Measurements from ENCODE around the gene TRABD.

TRABD gene

GRCh38 chr22:50210378-50211139 is 24.8 kb downstream of the TRABD start:
- FAIRE-seq (no peak), DNase-seq (ENCODE audit: insufficient read length) (no peak)
- TF ChIP-seq POLR2AphosphoS5 (IDR thresholded peaks at IDR 0.05; ENCODE audit: low read depth, low read length) (no peak), POLR2A (IDR thresholded peaks at IDR 0.05; ENCODE audit: low read depth, low read length) (0 out of 2 replicates have a peak, but pooled peaks have one; percentile 38), TAF1 (IDR thresholded peaks at IDR 0.05; ENCODE audit: borderline replicate concordance, low read depth, low read length) (no peak)

DNA sequence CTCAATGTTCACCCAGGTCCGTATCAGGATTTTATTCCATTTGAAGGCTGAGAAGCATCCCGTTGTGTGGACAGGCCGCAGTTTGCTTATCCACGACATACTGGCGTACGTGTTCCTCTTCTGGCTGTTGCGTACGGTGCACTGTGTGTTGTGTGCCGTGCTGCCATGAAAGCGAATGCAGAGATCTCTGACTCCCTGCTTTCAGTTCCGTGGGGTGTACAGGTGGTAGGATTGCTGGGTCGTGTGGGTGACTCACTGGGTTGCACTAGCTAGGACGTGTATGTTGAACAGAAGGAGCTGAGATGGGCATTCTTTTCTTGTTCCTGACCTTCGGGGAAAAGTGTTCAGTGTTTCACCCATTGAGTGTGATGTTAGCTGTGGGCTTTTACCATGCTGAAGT is 25.4 kb downstream of the TRABD start:
- DNase-seq (ENCODE audit: insufficient read length) = no peak
- FAIRE-seq = no peak
- TF ChIP-seq POLR2AphosphoS5 (IDR thresholded peaks at IDR 0.05; ENCODE audit: low read depth, low read length) (no peak), POLR2A (IDR thresholded peaks at IDR 0.05; ENCODE audit: low read depth, low read length) (no peak), TAF1 (IDR thresholded peaks at IDR 0.05; ENCODE audit: borderline replicate concordance, low read depth, low read length) (no peak)

DNA sequence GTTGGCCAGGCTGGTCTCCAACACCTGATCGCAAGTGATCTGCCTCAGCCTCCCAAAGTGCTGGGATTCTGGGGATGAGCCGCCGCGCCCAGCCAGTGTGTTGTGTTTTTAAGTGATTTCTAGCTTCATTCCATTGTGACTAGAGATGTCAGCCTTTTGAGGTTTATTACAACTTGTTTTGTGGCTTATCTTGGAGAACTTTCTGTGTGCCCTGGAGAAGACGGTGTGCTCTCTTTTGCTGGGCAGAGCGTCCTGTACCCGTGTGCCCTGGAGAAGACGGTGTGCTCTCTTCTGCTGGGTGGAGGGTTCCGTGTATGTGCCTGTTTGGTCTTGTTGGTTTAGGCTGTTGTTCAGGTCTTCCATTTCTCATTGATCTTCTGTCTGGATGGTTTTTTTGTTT is 27.6 kb downstream of the TRABD start:
- FAIRE-seq (no peak), DNase-seq (ENCODE audit: insufficient read length) (no peak)
- TF ChIP-seq POLR2AphosphoS5 (IDR thresholded peaks at IDR 0.05; ENCODE audit: low read depth, low read length) = no peak
- TF ChIP-seq POLR2A (IDR thresholded peaks at IDR 0.05; ENCODE audit: low read depth, low read length) = no peak
- TF ChIP-seq TAF1 (IDR thresholded peaks at IDR 0.05; ENCODE audit: borderline replicate concordance, low read depth, low read length) = no peak

DNA sequence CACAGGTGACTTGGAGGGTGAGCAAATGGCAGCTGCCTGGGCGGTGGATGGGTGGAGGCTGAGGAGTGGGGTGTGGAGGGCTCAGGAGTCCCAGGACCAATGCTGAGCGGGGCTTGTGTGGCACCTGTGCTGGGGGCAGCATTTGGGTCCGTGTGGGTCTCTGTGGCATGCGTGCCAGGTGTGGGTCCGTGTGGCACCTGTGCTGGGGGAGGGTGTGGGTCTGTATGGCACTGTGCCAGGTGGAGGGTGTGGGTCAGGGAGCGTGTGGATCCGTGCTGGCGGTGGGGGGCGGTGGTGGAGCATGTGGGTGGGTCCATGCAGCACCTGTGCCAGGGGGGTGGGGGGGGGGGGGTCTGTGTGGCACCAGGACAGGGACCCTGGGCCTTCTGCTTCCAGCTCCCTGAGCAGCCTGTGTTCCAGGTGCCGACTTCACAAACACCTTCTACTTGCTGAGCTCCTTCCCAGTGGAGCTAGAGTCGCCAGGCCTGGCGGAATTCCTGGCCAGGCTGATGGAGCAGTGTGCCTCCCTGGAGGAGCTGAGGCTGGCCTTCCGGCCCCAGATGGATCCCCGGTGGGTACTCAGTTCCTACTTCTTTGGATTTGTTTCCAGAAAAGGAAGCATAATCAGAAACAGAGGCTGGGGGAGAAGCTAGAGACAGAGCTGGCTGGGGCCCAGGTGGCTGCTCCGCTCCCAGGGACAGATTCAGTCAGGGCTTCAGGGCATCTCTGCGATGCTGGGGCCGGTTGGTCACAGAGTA is 29.8 kb downstream of the TRABD start:
- FAIRE-seq (no peak), DNase-seq (ENCODE audit: insufficient read length) (no peak)
- no peak for TF ChIP-seq TAF1 (IDR thresholded peaks at IDR 0.05; ENCODE audit: borderline replicate concordance, low read depth, low read length)
- TF ChIP-seq POLR2AphosphoS5 (IDR thresholded peaks at IDR 0.05; ENCODE audit: low read depth, low read length) = no peak
- TF ChIP-seq POLR2A (IDR thresholded peaks at IDR 0.05; ENCODE audit: low read depth, low read length) = no peak

GRCh38 chr22:50216055-50216683 is 30.5 kb downstream of the TRABD start:
- DNase-seq (ENCODE audit: insufficient read length) (no peak), FAIRE-seq (no peak)
- TF ChIP-seq TAF1 (IDR thresholded peaks at IDR 0.05; ENCODE audit: borderline replicate concordance, low read depth, low read length) (no peak), POLR2A (IDR thresholded peaks at IDR 0.05; ENCODE audit: low read depth, low read length) (no peak), POLR2AphosphoS5 (IDR thresholded peaks at IDR 0.05; ENCODE audit: low read depth, low read length) (0 out of 2 replicates have a peak, but pooled peaks have one; percentile 15)

DNA sequence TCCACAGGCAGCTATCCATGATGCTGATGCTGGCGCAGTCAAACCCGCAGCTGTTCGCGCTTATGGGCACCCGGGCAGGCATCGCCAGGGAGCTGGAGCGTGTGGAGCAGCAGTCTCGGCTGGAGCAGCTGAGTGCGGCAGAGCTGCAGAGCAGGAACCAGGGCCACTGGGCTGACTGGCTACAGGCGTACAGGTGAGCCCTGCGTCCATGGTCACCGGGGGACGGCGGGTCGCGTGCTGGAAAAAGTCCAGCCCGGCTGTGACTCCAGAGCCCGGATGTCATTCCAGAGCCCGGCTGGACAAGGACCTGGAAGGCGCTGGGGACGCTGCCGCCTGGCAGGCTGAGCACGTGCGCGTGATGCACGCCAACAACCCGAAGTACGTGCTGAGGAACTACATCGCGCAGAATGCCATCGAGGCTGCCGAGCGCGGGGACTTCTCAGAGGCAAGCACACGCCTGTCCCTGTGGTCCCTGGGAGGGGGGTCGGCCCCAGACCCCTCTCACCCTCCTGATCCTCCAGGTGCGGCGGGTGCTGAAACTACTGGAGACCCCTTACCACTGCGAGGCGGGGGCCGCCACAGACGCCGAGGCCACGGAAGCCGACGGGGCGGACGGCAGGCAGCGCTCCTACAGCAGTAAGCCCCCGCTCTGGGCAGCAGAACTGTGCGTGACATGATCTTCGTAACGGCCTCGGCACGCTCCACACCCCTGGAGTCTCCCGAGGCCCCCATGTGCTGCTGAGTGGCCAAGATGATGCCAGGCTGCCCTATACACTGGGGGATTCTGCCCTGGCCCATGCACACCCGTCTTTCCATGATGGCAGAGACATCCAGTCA is 31.2 kb downstream of the TRABD start:
- DNase-seq (ENCODE audit: insufficient read length) (no peak), FAIRE-seq (no peak)

DNA sequence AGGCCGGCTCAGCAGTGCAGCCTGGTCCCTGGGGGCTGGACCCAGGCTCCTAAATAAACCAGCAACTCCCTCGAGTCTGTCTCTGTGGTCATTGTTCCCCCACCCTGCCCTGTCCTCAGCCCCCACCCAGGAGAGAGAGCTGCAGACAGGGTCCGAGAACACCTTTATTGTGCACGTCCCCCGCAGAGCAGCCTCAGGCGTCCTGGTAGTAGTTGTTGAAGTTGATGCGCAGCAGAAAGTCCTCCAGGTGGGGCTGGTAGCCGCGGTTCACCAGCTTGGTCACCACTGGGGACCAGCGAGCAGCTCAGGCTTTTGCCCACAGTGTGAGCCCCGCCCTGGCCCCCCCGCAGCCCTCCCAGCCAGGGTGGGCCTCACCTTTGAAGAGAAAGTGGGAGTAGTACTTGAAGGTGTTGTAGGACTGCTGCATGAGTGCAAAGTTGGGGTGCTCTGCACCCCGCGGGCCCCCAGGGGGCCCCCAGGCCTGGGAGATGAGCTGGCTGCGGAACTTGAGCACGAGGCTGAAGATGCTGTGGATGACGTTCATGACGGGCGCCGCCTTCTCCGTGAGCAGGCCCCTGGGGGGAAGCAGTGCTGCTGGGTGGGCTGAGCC is 31.9 kb downstream of the TRABD start:
- no peak for TF ChIP-seq POLR2AphosphoS5 (IDR thresholded peaks at IDR 0.05; ENCODE audit: low read depth, low read length)
- TF ChIP-seq POLR2A (IDR thresholded peaks at IDR 0.05; ENCODE audit: low read depth, low read length) = no peak
- no peak for TF ChIP-seq TAF1 (IDR thresholded peaks at IDR 0.05; ENCODE audit: borderline replicate concordance, low read depth, low read length)
- DNase-seq (ENCODE audit: insufficient read length) (no peak), FAIRE-seq (no peak)

More for the DNA sequence above, 31.2 kb downstream of the TRABD start:
- 0 out of 2 replicates have a peak, but pooled peaks have one; percentile 11 for TF ChIP-seq POLR2AphosphoS5 (IDR thresholded peaks at IDR 0.05; ENCODE audit: low read depth, low read length)
- TF ChIP-seq TAF1 (IDR thresholded peaks at IDR 0.05; ENCODE audit: borderline replicate concordance, low read depth, low read length) = no peak

- TF ChIP-seq POLR2A (IDR thresholded peaks at IDR 0.05; ENCODE audit: low read depth, low read length) = no peak
- TF ChIP-seq TAF1 (IDR thresholded peaks at IDR 0.05; ENCODE audit: borderline replicate concordance, low read depth, low read length) = no peak
- no peak for TF ChIP-seq POLR2AphosphoS5 (IDR thresholded peaks at IDR 0.05; ENCODE audit: low read depth, low read length)
- DNase-seq (ENCODE audit: insufficient read length) (no peak), FAIRE-seq (no peak)
Measured at GRCh38 chr22:50218153-50218995, 32.7 kb downstream of the TRABD start.

DNA sequence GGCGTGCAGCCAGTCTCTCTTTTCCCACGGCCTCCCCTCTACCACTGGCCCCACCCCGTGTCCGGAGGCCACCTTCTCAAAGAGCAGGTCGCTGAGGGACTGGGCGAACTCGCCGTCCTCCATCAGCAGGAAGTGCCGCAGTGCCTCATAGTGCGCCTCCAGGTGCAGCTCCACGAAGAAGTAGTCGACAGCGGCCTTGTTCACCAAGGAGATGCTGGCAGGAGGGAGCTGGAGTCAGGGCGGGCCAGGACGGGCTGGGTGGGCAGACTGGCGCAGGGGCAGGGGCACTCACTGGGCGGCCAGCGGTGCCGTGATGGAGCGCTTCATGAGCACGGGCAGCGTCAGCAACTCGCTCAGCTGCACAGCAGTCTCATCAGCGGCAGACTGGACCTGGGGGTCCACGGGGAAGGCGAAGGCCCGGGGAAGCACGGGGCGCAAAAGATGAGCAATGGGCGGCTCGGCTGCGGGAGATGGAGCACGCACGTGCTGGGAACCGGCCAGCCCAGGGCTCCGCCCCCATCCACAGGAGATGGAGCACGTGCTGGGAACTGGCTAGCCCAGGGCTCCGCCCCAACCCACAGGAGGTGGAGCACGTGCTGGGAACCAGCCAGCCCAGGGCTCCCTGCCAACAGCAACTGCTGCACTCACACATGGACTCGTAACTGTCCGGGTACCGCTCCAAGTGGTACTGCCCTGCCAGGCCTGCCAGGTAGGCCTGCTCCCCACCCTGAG is 33.4 kb downstream of the TRABD start:
- no peak for TF ChIP-seq POLR2AphosphoS5 (IDR thresholded peaks at IDR 0.05; ENCODE audit: low read depth, low read length)
- 0 out of 2 replicates have a peak, but pooled peaks have one; percentile 6 for TF ChIP-seq POLR2A (IDR thresholded peaks at IDR 0.05; ENCODE audit: low read depth, low read length)
- no peak for DNase-seq (ENCODE audit: insufficient read length)
- FAIRE-seq = no peak
